Prostate gland (tissue), 2 donors: ENCODE measurements around the gene GPSM3.

Experiments
- CTCF ChIP-seq, 4 experiments: fragments of 200-600 bp in 2 of 4; fragments of 450-650 bp in 2 of 4; sonication (generic) in 2 of 4; IDR thresholded peaks; 1 replicate in 3 of 4; 2 replicates in 1 of 4; pipeline ENCODE4 v1.5.1; 2016 to 2019; ENCODE audit warnings: antibody characterized with exemption in 4 of 4, mild to moderate bottlenecking in 2 of 4, moderate library complexity in 2 of 4
- POLR2A ChIP-seq: fragments of 450-650 bp; IDR thresholded peaks from one replicate; pipeline ENCODE4 v1.6.1; 2016; ENCODE audit warnings: antibody characterized with exemption, mild to moderate bottlenecking
- POLR2AphosphoS5 ChIP-seq: sonication (generic); formaldehyde crosslinking; IDR thresholded peaks from one replicate; pipeline ENCODE4 v1.6.1; 2017; ENCODE audit warnings: antibody characterized with exemption

GRCh38 chr6:32168350-32168749 is 24.1 kb downstream of the GPSM3 start:
- TF ChIP-seq CTCF (IDR thresholded peaks at IDR 0.05) (no peak), POLR2AphosphoS5 (no peak), POLR2A (no peak)
